ENCODE results near the gene ARHGEF18. TPM values are rescaled to one million over a fixed set of nuclear protein-coding genes. Genes with fewer than 3 reads are reported as not detected.

Gene ARHGEF18
- total RNA-seq, 1 experiment from 2014 or later, result 38.3 TPM

DNA sequence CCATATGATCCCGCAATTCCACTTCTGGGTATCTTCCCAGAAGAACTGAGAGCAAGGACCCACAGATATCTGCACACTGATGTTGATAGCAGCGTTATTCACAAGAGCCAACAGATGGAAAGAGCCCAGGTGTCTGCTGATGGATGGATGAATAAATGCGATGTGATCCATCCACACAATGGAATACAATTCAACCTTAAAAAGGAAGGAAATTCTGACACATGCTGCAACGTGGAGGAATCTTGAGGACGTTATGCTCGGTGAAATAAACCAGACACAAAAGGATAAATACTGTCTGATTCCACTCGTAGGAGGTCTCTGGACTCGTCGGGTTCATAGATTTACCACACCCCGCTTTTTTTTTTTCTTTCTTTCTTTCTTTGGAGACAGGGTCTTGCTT, 21.8 kb downstream of the ARHGEF18 start:
- no peak overlapping the region for H2BK15ac ChIP-seq (ENCODE audit: low read depth, low read length)
- no peak overlapping the region for H3T11ph ChIP-seq (ENCODE audit: low read length)
- H3K14ac ChIP-seq (ENCODE audit: insufficient read depth, low read length), result no peak overlapping the region
- no peak overlapping the region for H3K56ac ChIP-seq (ENCODE audit: insufficient read length, low read depth, low read length)
- no peak overlapping the region for H2AK5ac ChIP-seq (ENCODE audit: insufficient read length, low read length)
- Mint-ChIP-seq H3K27ac (no peak overlapping the region), H3K27me3 (ENCODE audit: low read depth) (peaks cover 7% of the 10 kb centered on the region), H3K4me1 (peaks cover 5 to 13% of the 10 kb centered on the region in 2 experiments; a peak in 2 of 4 replicates), H3K4me3 (no peak overlapping the region), H3K9me3 (no peaks in the 10 kb centered on the region), H3K36me3 (ENCODE audit: insufficient read depth in 1 of 3, low read depth in 3 of 3) (no peaks in the 10 kb centered on the region)
- no peaks in the 10 kb centered on the region for H3K9me3 ChIP-seq (ENCODE audit: control insufficient read depth, low read depth, low read length)
- no peak overlapping the region for H4K91ac ChIP-seq (ENCODE audit: insufficient read length, low read depth, low read length)
- H3K23me2 ChIP-seq (ENCODE audit: insufficient read length, low read depth, low read length, poor library complexity, severe bottlenecking), result peaks cover 3% of the 10 kb centered on the region
- H3K4me1 ChIP-seq (ENCODE audit: insufficient read depth, low read length), result no peaks in the 10 kb centered on the region
- no peak overlapping the region for H3K18ac ChIP-seq (ENCODE audit: insufficient read length, low read depth, low read length)
- no peak overlapping the region for H3K9ac ChIP-seq (ENCODE audit: extremely low read depth, insufficient read length, low read length)
- H3K79me2 ChIP-seq (ENCODE audit: insufficient read depth, low read length), result no peaks in the 10 kb centered on the region
- no peak for DNase-seq
- no peak overlapping the region for H2BK12ac ChIP-seq (ENCODE audit: insufficient read length, low read depth, low read length)
- no peak overlapping the region for H4K8ac ChIP-seq (replicated peaks; ENCODE audit: insufficient read length, low read depth, low read length)
- H3K4me2 ChIP-seq (ENCODE audit: insufficient read depth, insufficient read length, low read length), result no peak overlapping the region
- H4K5ac ChIP-seq (ENCODE audit: insufficient read length, low read depth, low read length), result no peak overlapping the region
- H4K20me1 ChIP-seq (ENCODE audit: control insufficient read depth, insufficient read depth, insufficient read length), result no peaks in the 10 kb centered on the region
- H2BK5ac ChIP-seq (ENCODE audit: insufficient read length, low read length), result no peak overlapping the region
- no peak overlapping the region for H3K27ac ChIP-seq (ENCODE audit: insufficient read length, low read depth, low read length)
- H3K79me1 ChIP-seq (ENCODE audit: insufficient read depth, low read depth, low read length, poor library complexity, severe bottlenecking), result no peaks in the 10 kb centered on the region
- H3K4ac ChIP-seq (ENCODE audit: low read depth, low read length), result no peak overlapping the region
- H2BK120ac ChIP-seq (ENCODE audit: low read depth, low read length, poor library complexity, severe bottlenecking), result no peak overlapping the region
- TF ChIP-seq, protein P1, sequence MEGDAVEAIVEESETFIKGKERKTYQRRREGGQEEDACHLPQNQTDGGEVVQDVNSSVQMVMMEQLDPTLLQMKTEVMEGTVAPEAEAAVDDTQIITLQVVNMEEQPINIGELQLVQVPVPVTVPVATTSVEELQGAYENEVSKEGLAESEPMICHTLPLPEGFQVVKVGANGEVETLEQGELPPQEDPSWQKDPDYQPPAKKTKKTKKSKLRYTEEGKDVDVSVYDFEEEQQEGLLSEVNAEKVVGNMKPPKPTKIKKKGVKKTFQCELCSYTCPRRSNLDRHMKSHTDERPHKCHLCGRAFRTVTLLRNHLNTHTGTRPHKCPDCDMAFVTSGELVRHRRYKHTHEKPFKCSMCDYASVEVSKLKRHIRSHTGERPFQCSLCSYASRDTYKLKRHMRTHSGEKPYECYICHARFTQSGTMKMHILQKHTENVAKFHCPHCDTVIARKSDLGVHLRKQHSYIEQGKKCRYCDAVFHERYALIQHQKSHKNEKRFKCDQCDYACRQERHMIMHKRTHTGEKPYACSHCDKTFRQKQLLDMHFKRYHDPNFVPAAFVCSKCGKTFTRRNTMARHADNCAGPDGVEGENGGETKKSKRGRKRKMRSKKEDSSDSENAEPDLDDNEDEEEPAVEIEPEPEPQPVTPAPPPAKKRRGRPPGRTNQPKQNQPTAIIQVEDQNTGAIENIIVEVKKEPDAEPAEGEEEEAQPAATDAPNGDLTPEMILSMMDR (conservative IDR thresholded peaks at IDR 0.05), result no peak
- H2BK20ac ChIP-seq (ENCODE audit: low read depth, low read length, poor library complexity, severe bottlenecking), result no peak overlapping the region
- no CpG with 5 or more reads among the region's 10 CpGs for WGBS (ENCODE audit: extremely low coverage, insufficient read length, low lambda C conversion rate)
- no peak overlapping the region for H2AFZ ChIP-seq (ENCODE audit: low read length)
- H3K23ac ChIP-seq (ENCODE audit: insufficient read length, low read depth, low read length), result no peak overlapping the region
- no peaks in the 10 kb centered on the region for H3K27me3 ChIP-seq (ENCODE audit: insufficient read depth, low read length)

Measured in H9 (cell line).